Liver (tissue), 3 donors: ENCODE results near the gene MRPL40.

ENCODE experiments used
- ATF3 ChIP-seq: IDR thresholded peaks from 2 replicates; pipeline ENCODE4 v1.6.1; 2016; ENCODE audit warnings: antibody characterized with exemption
- CTCF ChIP-seq: fragments of 150-350 bp; IDR thresholded peaks from 2 replicates; pipeline ENCODE4 v1.5.1; 2017; ENCODE audit warnings: improper control_type of control experiment, low read depth, low read length; ENCODE audit not compliant: missing input control
- FOXA1 ChIP-seq: IDR thresholded peaks from 2 replicates; pipeline ENCODE4 v1.6.1; 2016; ENCODE audit warnings: antibody characterized with exemption
- FOXA2 ChIP-seq: IDR thresholded peaks from 2 replicates; pipeline ENCODE4 v1.6.1; 2016; ENCODE audit warnings: antibody characterized with exemption
- GABPA ChIP-seq, 2 donors: IDR thresholded peaks in 1 of 2; conservative IDR thresholded peaks in 1 of 2; 2 replicates each; pipeline ENCODE4 v1.6.1; 2016; ENCODE audit warnings: antibody characterized with exemption in 2 of 2, mild to moderate bottlenecking in 1 of 2, moderate library complexity in 1 of 2
- JUND ChIP-seq, 2 donors: IDR thresholded peaks; 2 replicates each; pipeline ENCODE4 v1.6.1; 2016; ENCODE audit warnings: antibody characterized with exemption in 2 of 2
- MAX ChIP-seq: IDR thresholded peaks from 2 replicates; pipeline ENCODE4 v1.6.1; 2016; ENCODE audit warnings: antibody characterized with exemption
- RAD21 ChIP-seq, 2 donors: IDR thresholded peaks; 2 replicates each; pipeline ENCODE4 v1.6.1; 2016; ENCODE audit warnings: antibody characterized with exemption in 2 of 2, mild to moderate bottlenecking in 2 of 2
- REST ChIP-seq: IDR thresholded peaks from 2 replicates; pipeline ENCODE4 v1.6.1; 2016; ENCODE audit warnings: antibody characterized with exemption, mild to moderate bottlenecking
- YY1 ChIP-seq: IDR thresholded peaks from 2 replicates; pipeline ENCODE4 v1.6.1; 2016; ENCODE audit warnings: antibody characterized with exemption, mild to moderate bottlenecking
- ZBTB33 ChIP-seq: IDR thresholded peaks from 2 replicates; pipeline ENCODE4 v1.6.1; 2016; ENCODE audit warnings: antibody characterized with exemption
- donor health status: healthy.
- donor health status: healthy.

- TF ChIP-seq YY1 (no peak), MAX (no peak), CTCF (no peak), RAD21 (IDR thresholded peaks at IDR 0.05) (no peak), REST (no peak), FOXA2 (no peak), FOXA1 (no peak), ATF3 (no peak), JUND (IDR thresholded peaks at IDR 0.05) (no peak), GABPA (IDR thresholded peaks at IDR 0.05 in 1 of 2, conservative IDR thresholded peaks at IDR 0.05 in 1 of 2) (no peak), ZBTB33 (no peak)
Observed at GRCh38 chr22:19466126-19466716, 33.9 kb downstream of the MRPL40 start.
